Measurements from ENCODE around the gene GNAT1.
"Not testable (repeated sequence)": the region's sequence is repeated elsewhere in the genome, so short reads cannot be mapped to it uniquely, and the experiment has no call there.

Gene GNAT1

GRCh38 chr3:50218448-50218847 lies 27.0 kb downstream of the GNAT1 start:
- no peak for DNase-seq (ENCODE audit: low read depth in 1 of 2, low spot score in 1 of 2)

DNA sequence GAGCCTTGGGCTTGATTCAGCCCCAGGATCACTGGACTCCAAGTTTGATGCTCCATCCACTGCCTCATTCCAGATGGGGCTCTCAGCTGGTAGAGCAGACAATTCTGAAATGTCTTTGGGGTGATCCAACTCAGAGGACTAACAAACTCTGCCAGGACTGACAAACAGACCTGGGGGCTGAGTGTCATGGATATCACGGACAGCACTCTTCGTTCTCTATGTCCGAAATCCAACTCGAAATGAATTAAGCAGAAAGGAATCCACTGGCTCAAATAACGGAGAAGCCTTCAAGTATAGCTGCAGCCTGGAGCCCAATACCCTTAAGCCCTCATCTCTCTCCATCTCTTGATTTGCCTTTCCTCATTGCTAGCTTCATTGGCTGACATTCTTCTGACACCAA lies 27.9 kb downstream of the GNAT1 start:
- DNase-seq (ENCODE audit: low read depth in 1 of 2, low spot score in 1 of 2): no peak

GRCh38 chr3:50220109-50220508 lies 28.7 kb downstream of the GNAT1 start:
- DNase-seq (ENCODE audit: low read depth in 1 of 2, low spot score in 1 of 2): no peak

DNA sequence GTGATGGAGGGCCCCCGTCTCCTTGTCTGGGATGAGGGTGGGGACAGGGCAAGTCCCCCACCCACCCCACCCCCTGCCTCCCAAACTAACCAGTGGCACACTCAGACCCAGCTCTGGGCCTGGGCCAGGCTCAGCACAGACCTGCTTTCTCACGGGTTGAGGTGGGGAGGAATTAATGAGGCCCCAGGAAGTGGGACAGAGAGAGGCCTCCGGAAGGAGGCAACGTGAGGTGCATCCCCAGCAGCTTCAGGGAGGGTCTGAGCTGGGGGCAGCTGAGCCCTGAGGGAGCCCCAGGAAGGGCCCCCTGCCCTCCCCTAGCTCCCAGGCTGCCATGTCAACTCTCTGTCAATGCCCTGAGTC lies 29.6 kb downstream of the GNAT1 start:
- DNase-seq (ENCODE audit: low read depth in 1 of 2, low spot score in 1 of 2): no peak

GRCh38 chr3:50221411-50222168 lies 30.2 kb downstream of the GNAT1 start:
- DNase-seq (ENCODE audit: low read depth in 1 of 2, low spot score in 1 of 2): no peak

GRCh38 chr3:50222169-50222528 lies 30.7 kb downstream of the GNAT1 start:
- no peak for DNase-seq (ENCODE audit: low read depth in 1 of 2, low spot score in 1 of 2)

DNA sequence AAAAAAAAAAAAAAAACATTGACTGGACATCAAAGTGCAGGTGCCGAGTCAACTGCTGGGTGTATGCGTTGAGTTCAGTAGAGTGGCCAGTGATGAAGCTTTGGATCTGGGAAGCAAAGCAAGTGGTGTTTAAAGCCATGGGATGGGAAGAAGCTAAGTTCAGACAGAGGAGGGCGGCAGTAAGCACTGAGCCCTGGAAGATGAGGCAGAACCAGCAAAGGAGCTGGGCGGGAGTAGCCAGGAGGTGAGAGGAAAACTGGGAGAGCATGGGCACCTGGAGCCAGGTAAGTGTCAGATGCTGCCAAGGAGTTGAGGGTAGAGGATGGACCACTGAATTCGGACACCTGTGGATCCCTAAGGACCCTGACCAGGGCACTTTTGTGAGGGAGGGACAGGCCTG lies 33.2 kb downstream of the GNAT1 start:
- no peak for DNase-seq (ENCODE audit: low read depth in 1 of 2, low spot score in 1 of 2)

DNA sequence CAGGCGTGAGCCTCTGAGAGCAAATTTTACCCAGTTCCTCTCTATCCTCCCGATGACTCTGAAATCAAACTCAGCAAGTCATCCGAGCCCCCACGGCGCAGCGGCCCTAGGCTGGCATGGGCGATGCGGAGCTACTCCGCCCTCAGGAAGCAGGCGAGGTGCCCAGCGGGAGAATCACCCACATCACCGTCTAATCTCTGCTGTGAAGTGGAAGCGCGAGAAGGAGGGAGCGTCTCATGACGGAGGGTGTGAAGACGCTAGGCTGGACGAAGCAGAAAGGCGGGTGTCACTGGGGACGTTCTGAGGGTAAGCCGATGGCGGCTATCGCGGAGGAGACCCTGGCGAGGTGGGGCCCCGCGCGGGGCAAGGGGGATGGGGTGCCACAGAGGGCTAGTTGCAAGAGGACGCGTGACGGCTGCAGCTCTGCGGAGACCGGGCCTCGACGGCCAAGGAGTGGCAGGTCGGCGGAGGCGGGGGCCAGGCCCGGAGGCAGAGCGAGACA lies 35.5 kb downstream of the GNAT1 start:
- DNase-seq (ENCODE audit: low read depth in 1 of 2, low spot score in 1 of 2): no peak

DNA sequence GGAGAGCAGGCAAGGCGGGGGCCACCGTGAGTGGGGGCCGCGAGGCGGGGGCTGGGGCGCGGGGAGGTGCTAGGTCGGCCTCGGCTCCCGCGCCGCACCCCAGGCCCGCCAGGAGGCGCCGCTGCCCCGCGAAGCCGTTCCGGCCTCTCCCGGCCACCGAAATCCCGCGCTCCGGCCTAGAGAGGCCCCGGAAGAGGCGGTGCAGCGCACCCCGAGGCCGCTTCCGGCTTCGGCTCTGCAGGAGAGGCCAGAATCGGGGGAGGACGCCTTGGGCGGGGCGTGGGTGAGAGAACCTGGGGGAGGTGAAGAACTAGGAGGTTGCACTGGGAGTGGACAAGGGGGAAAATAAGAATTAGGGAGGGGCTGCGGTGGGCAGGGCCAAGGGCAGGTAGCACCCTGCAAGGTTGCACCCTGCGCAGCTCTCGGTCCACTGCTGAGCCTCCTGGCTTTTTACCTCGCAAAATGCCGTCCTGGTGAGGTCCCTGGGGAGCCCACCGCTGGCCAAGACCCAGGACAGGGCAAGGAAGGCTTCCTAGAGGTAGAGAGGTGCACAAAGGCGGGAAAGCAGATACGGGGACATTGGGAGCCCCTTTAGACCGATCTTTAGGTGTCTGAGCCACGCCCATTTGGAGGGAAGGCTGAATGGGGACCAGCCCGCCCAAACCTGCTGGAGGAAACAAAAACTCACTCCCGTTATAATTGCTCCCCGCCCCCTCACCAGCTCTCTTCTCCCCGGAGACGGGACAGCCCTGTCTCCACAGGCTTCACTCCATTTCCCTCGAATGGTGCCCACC lies 36.2 kb downstream of the GNAT1 start:
- peak; percentile 81 to 88 for DNase-seq (ENCODE audit: low read depth in 1 of 2, low spot score in 1 of 2)

GRCh38 chr3:50228184-50228763 lies 36.9 kb downstream of the GNAT1 start:
- not testable (repeated sequence) for DNase-seq (ENCODE audit: low read depth in 1 of 2, low spot score in 1 of 2)

DNA sequence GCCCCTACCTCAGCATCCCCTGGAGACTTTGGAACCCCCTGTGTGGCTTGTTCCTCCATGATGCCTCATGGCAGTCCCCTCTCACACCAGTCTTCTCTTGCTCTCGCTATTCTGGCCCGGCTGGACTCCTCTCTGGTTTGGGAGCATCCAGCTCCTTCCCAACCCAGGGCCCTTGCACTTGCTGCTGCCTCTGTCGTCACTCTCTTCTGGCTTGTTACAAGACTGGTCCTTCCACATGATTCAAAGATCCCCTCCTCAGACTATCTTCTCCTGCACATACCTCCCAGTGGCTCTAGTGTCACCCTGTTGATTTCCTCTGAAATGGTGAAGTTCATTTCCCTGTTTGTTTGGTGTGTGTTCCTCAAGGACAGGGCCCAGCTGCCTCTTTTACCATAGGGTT lies 38.1 kb downstream of the GNAT1 start:
- no peak for DNase-seq (ENCODE audit: low read depth in 1 of 2, low spot score in 1 of 2)

GRCh38 chr3:50230104-50230793 lies 38.8 kb downstream of the GNAT1 start:
- DNase-seq (ENCODE audit: low read depth in 1 of 2, low spot score in 1 of 2): no peak

DNA sequence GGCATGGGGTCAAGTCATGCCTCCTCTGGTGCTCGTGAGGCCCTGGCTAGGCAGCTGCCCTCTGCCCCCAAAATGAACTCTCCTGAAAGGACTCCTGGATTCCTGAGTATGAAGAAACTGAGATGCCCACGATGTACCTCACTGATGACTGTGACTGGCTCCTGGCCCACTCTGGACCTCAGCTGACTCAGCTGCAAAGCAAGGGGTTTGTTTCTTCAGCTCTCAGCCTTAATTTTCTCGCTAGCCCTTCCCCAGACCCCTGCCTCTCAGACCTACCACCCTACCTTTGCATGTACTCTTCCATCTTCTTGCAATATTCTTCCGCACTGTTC lies 39.4 kb downstream of the GNAT1 start:
- no peak for DNase-seq (ENCODE audit: low read depth in 1 of 2, low spot score in 1 of 2)

DNA sequence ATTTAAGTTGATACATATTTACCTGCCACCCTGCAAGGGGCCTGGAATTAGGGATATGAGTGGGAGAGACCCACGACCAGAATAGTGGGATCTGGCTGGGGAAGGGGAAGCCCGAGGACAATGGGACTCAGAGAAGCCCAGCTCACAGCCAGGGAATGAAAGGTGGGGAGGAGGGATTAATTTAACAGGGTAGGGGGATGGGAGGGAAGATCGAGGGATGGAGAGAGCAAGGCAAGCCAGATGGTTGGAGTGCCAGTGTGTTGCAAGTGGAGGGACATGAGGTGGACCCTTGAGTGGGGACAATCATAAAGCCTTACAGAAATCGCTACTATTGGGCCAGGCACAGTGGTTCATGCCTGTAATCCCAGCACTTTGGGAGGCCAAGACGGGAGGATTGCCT lies 40.2 kb downstream of the GNAT1 start:
- DNase-seq (ENCODE audit: low read depth in 1 of 2, low spot score in 1 of 2): no peak

DNA sequence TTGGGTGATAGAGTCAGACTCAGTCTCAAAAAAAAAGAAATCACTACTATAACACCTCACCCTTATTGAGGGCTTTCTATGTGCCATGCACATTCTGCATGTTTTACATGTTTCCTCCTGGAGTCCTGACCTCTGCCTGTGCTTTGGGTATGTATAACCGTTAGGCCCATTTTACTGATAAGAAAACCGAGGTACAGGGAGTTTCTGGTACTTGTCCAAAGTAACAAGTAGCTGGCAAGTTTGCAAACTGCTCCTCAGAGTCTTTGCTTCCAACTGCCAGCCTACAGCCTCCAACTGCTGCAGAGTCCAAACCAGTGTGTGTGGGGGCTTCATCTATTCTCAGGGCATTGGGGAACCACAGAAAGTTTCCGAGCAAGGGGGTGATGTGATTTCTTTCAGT lies 40.9 kb downstream of the GNAT1 start:
- no peak for DNase-seq (ENCODE audit: low read depth in 1 of 2, low spot score in 1 of 2)

GRCh38 chr3:50233176-50233575 lies 41.8 kb downstream of the GNAT1 start:
- no peak for DNase-seq (ENCODE audit: low read depth in 1 of 2, low spot score in 1 of 2)

DNA sequence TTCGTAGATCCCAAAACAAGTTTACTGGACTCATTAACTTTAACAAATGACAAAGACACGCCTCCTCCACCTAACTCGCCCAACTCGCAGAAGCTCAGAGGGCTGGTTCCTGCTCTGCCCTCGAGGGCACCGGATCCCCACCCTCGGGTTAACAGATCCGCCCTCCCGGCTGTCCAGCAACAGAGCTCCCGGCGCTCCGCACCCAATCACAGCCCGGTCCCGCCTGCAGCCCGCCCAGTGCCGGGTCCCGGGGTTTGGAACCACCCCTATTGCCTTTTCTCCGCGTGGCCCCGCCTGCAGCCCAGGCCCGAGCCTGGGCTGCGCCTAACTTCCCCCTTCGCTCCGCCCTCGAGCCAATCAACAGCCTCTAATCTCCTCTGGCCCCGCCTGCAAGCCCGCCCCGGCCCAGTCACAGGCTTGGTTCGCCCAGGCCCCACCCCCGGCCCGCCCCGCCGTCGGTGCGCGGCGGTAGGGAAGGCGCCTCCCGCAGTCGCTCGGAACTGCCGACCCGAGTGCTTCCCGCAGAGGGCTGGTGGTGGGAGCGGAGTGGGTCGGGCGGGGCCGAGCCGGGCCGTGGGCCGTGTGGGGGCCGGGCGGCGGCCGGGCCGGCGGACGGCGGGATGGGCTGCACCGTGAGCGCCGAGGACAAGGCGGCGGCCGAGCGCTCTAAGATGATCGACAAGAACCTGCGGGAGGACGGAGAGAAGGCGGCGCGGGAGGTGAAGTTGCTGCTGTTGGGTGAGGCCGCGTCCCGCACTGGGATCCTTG lies 44.5 kb downstream of the GNAT1 start, which contains the start of gene GNAI2:
GNAI2 (plus strand) TSS at position 489 of the 768 bp plus-strand sequence; CDS start at position 621, 132 bp downstream.
- peak; percentile 97 to 99 for DNase-seq (ENCODE audit: low read depth in 1 of 2, low spot score in 1 of 2)

GRCh38 chr3:50236484-50237132 lies 45.2 kb downstream of the GNAT1 start:
- DNase-seq (ENCODE audit: low read depth in 1 of 2, low spot score in 1 of 2): no peak

- no peak for DNase-seq (ENCODE audit: low read depth in 1 of 2, low spot score in 1 of 2)
Measured at GRCh38 chr3:50237133-50237651, 45.8 kb downstream of the GNAT1 start.
